ENCODE measurements around the gene SMPD1. TPM values are rescaled to one million over a fixed set of nuclear protein-coding genes. Genes with fewer than 3 reads are reported as not detected.
A peak's percentile ranks its signal among the peaks of the same experiment; 100 is the strongest.

Gene SMPD1
- total and polyA plus RNA-seq, 2 donors from 2014 or later: 76.0 to 155 TPM

GRCh38 chr11:6440906-6441358 lies 50.7 kb downstream of the SMPD1 start, which contains the start of gene HPX:
HPX (minus strand) TSS chr11:6440987; CDS start chr11:6440963, 24 bp downstream.
- no peak for TF ChIP-seq CTCF (IDR thresholded peaks at IDR 0.05; ENCODE audit: borderline replicate concordance, extremely low read depth, insufficient read depth)
- no peak within 1 kb of the TSS for H3K4me3 ChIP-seq (ENCODE audit: low read length in 3 of 3)
- no peaks in the 10 kb centered on the region for H3K27me3 ChIP-seq (ENCODE audit: control insufficient read depth, insufficient read depth, low read length)
- H3K9ac ChIP-seq (ENCODE audit: low read length in 3 of 3): no peak within 1 kb of the TSS
- DNase-seq (no peak), FAIRE-seq (no peak)
- H3K27ac ChIP-seq (ENCODE audit: low read depth in 2 of 2, low read length in 2 of 2): no peak within 1 kb of the TSS
- intact Hi-C loops (cut with DNase I): loop anchor here (5.0 kb wide), 1 partner anchor 64 kb away; no protein-coding TSS in a partner anchor
- peaks cover 0 to 4% (median 0%) of the 10 kb centered on the region in 3 donors for H3K4me1 ChIP-seq (ENCODE audit: control insufficient read depth in 2 of 3, insufficient read depth in 2 of 3, low read depth in 1 of 3, low read length in 3 of 3)
- no peaks in the 10 kb centered on the region for H3K9me3 ChIP-seq (ENCODE audit: control insufficient read depth in 2 of 3, insufficient read depth in 1 of 3, low read length in 3 of 3)
- no peaks in the 10 kb centered on the region for H3K36me3 ChIP-seq (ENCODE audit: control insufficient read depth in 2 of 3, insufficient read depth in 3 of 3, low read length in 3 of 3)

GRCh38 chr11:6442441-6442840 lies 52.2 kb downstream of the SMPD1 start:
- FAIRE-seq (no peak), DNase-seq (no peak)
- TF ChIP-seq CTCF (IDR thresholded peaks at IDR 0.05; ENCODE audit: borderline replicate concordance, extremely low read depth, insufficient read depth): no peak
- H3K27ac ChIP-seq (ENCODE audit: low read depth in 2 of 2, low read length in 2 of 2): no peak overlapping the region
- no peaks in the 10 kb centered on the region for H3K36me3 ChIP-seq (ENCODE audit: control insufficient read depth in 2 of 3, insufficient read depth in 3 of 3, low read length in 3 of 3)
- H3K9ac ChIP-seq (ENCODE audit: low read length in 3 of 3): no peak overlapping the region
- no peaks in the 10 kb centered on the region for H3K9me3 ChIP-seq (ENCODE audit: control insufficient read depth in 2 of 3, insufficient read depth in 1 of 3, low read length in 3 of 3)
- no peak overlapping the region for H3K4me3 ChIP-seq (ENCODE audit: low read length in 3 of 3)
- peaks cover 0 to 4% (median 0%) of the 10 kb centered on the region in 3 donors for H3K4me1 ChIP-seq (ENCODE audit: control insufficient read depth in 2 of 3, insufficient read depth in 2 of 3, low read depth in 1 of 3, low read length in 3 of 3)
- no peaks in the 10 kb centered on the region for H3K27me3 ChIP-seq (ENCODE audit: control insufficient read depth, insufficient read depth, low read length)
- intact Hi-C loops (cut with DNase I): loop anchor here (5.0 kb wide), 1 partner anchor 65 kb away; no protein-coding TSS in a partner anchor

- no peaks in the 10 kb centered on the region for H3K36me3 ChIP-seq (ENCODE audit: control insufficient read depth in 2 of 3, insufficient read depth in 3 of 3, low read length in 3 of 3)
- H3K27me3 ChIP-seq (ENCODE audit: control insufficient read depth, insufficient read depth, low read length): no peaks in the 10 kb centered on the region
- peaks cover 0 to 4% (median 0%) of the 10 kb centered on the region in 3 donors for H3K4me1 ChIP-seq (ENCODE audit: control insufficient read depth in 2 of 3, insufficient read depth in 2 of 3, low read depth in 1 of 3, low read length in 3 of 3)
- peak; percentile 69 for TF ChIP-seq CTCF (IDR thresholded peaks at IDR 0.05; ENCODE audit: borderline replicate concordance, extremely low read depth, insufficient read depth)
- H3K4me3 ChIP-seq (ENCODE audit: low read length in 3 of 3): no peak overlapping the region
- H3K27ac ChIP-seq (ENCODE audit: low read depth in 2 of 2, low read length in 2 of 2): no peak overlapping the region
- FAIRE-seq (no peak), DNase-seq (peak in 4 of 5 donors; percentile 35 to 79 (median 60))
- no peaks in the 10 kb centered on the region for H3K9me3 ChIP-seq (ENCODE audit: control insufficient read depth in 2 of 3, insufficient read depth in 1 of 3, low read length in 3 of 3)
- H3K9ac ChIP-seq (ENCODE audit: low read length in 3 of 3): no peak overlapping the region
- intact Hi-C loops (cut with DNase I): loop anchor here (5.0 kb wide), 1 partner anchor 66 kb away; no protein-coding TSS in a partner anchor
Observed at GRCh38 chr11:6443269-6444003, 53.2 kb downstream of the SMPD1 start.

Other genes starting within 250 kb of the SMPD1 start
- not detected for gene OR52B2, start 220.1 kb upstream of the SMPD1 start, total RNA-seq
- gene OR52B2, start 220.1 kb upstream of the SMPD1 start, polyA plus RNA-seq (ENCODE audit: insufficient read depth, low read depth, low replicate concordance): not detected
- not detected for gene OR52W1, start 191.2 kb upstream of the SMPD1 start, total RNA-seq
- not detected for gene OR52W1, start 191.2 kb upstream of the SMPD1 start, polyA plus RNA-seq (ENCODE audit: insufficient read depth, low read depth, low replicate concordance)
- not detected for gene C11orf42, start 184.9 kb upstream of the SMPD1 start, total RNA-seq
- not detected for gene C11orf42, start 184.9 kb upstream of the SMPD1 start, polyA plus RNA-seq (ENCODE audit: insufficient read depth, low read depth, low replicate concordance)
- gene FHIP1B, start 155.8 kb upstream of the SMPD1 start, total RNA-seq: 42.5 TPM
- gene FHIP1B, start 155.8 kb upstream of the SMPD1 start, polyA plus RNA-seq (ENCODE audit: insufficient read depth, low read depth, low replicate concordance): 35.1 TPM
- gene CNGA4, start 151.4 kb upstream of the SMPD1 start, total RNA-seq: 0.22 TPM
- gene CNGA4, start 151.4 kb upstream of the SMPD1 start, polyA plus RNA-seq (ENCODE audit: insufficient read depth, low read depth, low replicate concordance): not detected
- not detected for gene CCKBR, start 130.6 kb upstream of the SMPD1 start, total RNA-seq
- gene CCKBR, start 130.6 kb upstream of the SMPD1 start, polyA plus RNA-seq (ENCODE audit: insufficient read depth, low read depth, low replicate concordance): not detected
- gene CAVIN3, start 70.0 kb upstream of the SMPD1 start, total RNA-seq: 58.1 TPM
- gene CAVIN3, start 70.0 kb upstream of the SMPD1 start, polyA plus RNA-seq (ENCODE audit: insufficient read depth, low read depth, low replicate concordance): 55.1 TPM
- gene APBB1, start 28.6 kb downstream of the SMPD1 start, total RNA-seq: 43.7 TPM
- gene APBB1, start 28.6 kb downstream of the SMPD1 start, polyA plus RNA-seq (ENCODE audit: insufficient read depth, low read depth, low replicate concordance): 67.2 TPM
- gene HPX, start 50.5 kb downstream of the SMPD1 start, total RNA-seq: 1.3 TPM
- 0.88 TPM for gene HPX, start 50.5 kb downstream of the SMPD1 start, polyA plus RNA-seq (ENCODE audit: insufficient read depth, low read depth, low replicate concordance)
- 20.8 TPM for gene TRIM3, start 83.5 kb downstream of the SMPD1 start, total RNA-seq
- gene TRIM3, start 83.5 kb downstream of the SMPD1 start, polyA plus RNA-seq (ENCODE audit: insufficient read depth, low read depth, low replicate concordance): 10.8 TPM
- gene ARFIP2, start 90.9 kb downstream of the SMPD1 start, total RNA-seq: 45.6 TPM
- gene ARFIP2, start 90.9 kb downstream of the SMPD1 start, polyA plus RNA-seq (ENCODE audit: insufficient read depth, low read depth, low replicate concordance): 62.3 TPM
- gene TIMM10B, start 91.0 kb downstream of the SMPD1 start, total RNA-seq: 44.7 TPM
- gene TIMM10B, start 91.0 kb downstream of the SMPD1 start, polyA plus RNA-seq (ENCODE audit: insufficient read depth, low read depth, low replicate concordance): 34.6 TPM
- 10.1 TPM for gene DNHD1, start 106.8 kb downstream of the SMPD1 start, total RNA-seq
- gene DNHD1, start 106.8 kb downstream of the SMPD1 start, polyA plus RNA-seq (ENCODE audit: insufficient read depth, low read depth, low replicate concordance): 3.5 TPM
- gene RRP8, start 213.1 kb downstream of the SMPD1 start, total RNA-seq: 23.4 TPM
- gene RRP8, start 213.1 kb downstream of the SMPD1 start, polyA plus RNA-seq (ENCODE audit: insufficient read depth, low read depth, low replicate concordance): 29.8 TPM
- 170 TPM for gene ILK, start 213.3 kb downstream of the SMPD1 start, total RNA-seq
- 149 TPM for gene ILK, start 213.3 kb downstream of the SMPD1 start, polyA plus RNA-seq (ENCODE audit: insufficient read depth, low read depth, low replicate concordance)
- 136 TPM for gene TAF10, start 221.7 kb downstream of the SMPD1 start, total RNA-seq
- gene TAF10, start 221.7 kb downstream of the SMPD1 start, polyA plus RNA-seq (ENCODE audit: insufficient read depth, low read depth, low replicate concordance): 250 TPM
- gene TPP1, start 228.9 kb downstream of the SMPD1 start, total RNA-seq: 84.2 TPM
- gene TPP1, start 228.9 kb downstream of the SMPD1 start, polyA plus RNA-seq (ENCODE audit: insufficient read depth, low read depth, low replicate concordance): 115 TPM